ENCODE measurements around the gene ROR2. TPM values are rescaled to one million over a fixed set of nuclear protein-coding genes. Genes with fewer than 3 reads are reported as not detected.

ROR2 gene
- total and polyA plus RNA-seq, 2 of the 13 experiments (the other 11 are each of a cell fraction or from before 2014, with no cell fraction given) = not detected

DNA sequence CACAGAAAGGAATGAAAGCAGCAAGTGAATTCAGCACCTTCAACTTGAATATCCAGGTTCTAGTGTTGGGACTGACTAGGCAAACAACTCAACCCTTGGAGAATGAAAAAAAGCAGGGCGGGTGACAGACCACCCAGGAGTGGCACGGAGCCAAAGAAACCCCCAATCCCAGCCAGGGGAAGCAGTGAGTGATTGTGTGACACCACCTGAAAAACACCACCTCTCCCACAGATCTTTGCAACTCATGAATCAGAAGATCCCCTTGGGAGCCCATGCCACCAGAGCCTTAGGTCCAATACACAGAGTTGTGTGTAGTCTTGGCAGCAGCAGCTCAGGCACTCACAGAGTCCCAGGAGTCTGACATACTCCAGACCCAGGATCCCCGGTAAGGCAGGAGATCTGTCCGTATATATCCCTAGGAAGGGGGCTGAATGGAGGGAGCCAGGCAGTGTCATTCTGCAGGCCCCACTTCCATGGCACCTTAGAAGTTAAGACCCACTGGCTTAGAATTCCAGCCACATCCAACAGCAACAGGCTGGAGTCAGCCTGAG, 22.1 kb upstream of the ROR2 start (continued):
- TF ChIP-seq, protein P1, sequence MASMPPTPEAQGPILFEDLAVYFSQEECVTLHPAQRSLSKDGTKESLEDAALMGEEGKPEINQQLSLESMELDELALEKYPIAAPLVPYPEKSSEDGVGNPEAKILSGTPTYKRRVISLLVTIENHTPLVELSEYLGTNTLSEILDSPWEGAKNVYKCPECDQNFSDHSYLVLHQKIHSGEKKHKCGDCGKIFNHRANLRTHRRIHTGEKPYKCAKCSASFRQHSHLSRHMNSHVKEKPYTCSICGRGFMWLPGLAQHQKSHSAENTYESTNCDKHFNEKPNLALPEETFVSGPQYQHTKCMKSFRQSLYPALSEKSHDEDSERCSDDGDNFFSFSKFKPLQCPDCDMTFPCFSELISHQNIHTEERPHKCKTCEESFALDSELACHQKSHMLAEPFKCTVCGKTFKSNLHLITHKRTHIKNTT (CRISPR knock-in tag; IDR thresholded peaks at IDR 0.05) = no peak
- TF ChIP-seq, protein P2, sequence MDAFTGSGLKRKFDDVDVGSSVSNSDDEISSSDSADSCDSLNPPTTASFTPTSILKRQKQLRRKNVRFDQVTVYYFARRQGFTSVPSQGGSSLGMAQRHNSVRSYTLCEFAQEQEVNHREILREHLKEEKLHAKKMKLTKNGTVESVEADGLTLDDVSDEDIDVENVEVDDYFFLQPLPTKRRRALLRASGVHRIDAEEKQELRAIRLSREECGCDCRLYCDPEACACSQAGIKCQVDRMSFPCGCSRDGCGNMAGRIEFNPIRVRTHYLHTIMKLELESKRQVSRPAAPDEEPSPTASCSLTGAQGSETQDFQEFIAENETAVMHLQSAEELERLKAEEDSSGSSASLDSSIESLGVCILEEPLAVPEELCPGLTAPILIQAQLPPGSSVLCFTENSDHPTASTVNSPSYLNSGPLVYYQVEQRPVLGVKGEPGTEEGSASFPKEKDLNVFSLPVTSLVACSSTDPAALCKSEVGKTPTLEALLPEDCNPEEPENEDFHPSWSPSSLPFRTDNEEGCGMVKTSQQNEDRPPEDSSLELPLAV (CRISPR knock-in tag; conservative IDR thresholded peaks at IDR 0.05; ENCODE audit: low read depth) = no peak
- no peak for TF ChIP-seq ONECUT2 (CRISPR knock-in tag; IDR thresholded peaks at IDR 0.05)
- no peak for TF ChIP-seq ZNF782 (CRISPR knock-in tag; IDR thresholded peaks at IDR 0.05; ENCODE audit: borderline replicate concordance)
- TF ChIP-seq SMAD1 (CRISPR knock-in tag; IDR thresholded peaks at IDR 0.05; ENCODE audit: borderline replicate concordance, low read depth) = no peak
- no peak for TF ChIP-seq MIXL1 (CRISPR knock-in tag; IDR thresholded peaks at IDR 0.05)
- TF ChIP-seq ZNF746 (CRISPR knock-in tag; IDR thresholded peaks at IDR 0.05) = no peak

DNA sequence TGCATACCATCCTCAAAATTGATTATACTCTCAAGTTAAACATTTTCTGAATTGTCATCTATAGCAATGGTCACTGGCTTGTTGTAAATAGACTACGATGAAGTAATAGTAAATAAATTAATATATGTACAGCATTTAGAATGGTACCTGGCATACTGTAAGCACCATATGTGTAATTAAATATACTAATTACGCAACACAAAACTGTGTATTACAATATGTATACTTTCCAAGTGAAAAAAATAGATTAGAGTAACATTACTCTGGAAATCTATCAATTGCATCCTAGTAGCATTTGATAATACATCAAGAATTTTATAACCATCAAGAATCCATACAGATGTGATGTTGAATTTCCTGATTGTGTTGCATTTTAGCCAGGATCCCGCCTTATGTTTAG, 17.2 kb upstream of the ROR2 start:
- no TSS peak for BruUV-seq (replicated peaks)
- no peak overlapping the region for H2AFZ ChIP-seq (ENCODE audit: low read length)
- H3K4me1 ChIP-seq (ENCODE audit: insufficient read depth, low read length) = no peaks in the 10 kb centered on the region
- no peak for TF ChIP-seq ZBTB8A (CRISPR knock-in tag; IDR thresholded peaks at IDR 0.05; ENCODE audit: borderline replicate concordance, low read depth)
- TF ChIP-seq, protein P3, sequence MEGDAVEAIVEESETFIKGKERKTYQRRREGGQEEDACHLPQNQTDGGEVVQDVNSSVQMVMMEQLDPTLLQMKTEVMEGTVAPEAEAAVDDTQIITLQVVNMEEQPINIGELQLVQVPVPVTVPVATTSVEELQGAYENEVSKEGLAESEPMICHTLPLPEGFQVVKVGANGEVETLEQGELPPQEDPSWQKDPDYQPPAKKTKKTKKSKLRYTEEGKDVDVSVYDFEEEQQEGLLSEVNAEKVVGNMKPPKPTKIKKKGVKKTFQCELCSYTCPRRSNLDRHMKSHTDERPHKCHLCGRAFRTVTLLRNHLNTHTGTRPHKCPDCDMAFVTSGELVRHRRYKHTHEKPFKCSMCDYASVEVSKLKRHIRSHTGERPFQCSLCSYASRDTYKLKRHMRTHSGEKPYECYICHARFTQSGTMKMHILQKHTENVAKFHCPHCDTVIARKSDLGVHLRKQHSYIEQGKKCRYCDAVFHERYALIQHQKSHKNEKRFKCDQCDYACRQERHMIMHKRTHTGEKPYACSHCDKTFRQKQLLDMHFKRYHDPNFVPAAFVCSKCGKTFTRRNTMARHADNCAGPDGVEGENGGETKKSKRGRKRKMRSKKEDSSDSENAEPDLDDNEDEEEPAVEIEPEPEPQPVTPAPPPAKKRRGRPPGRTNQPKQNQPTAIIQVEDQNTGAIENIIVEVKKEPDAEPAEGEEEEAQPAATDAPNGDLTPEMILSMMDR (CRISPR knock-in tag; IDR thresholded peaks at IDR 0.05) = no peak
- no peak for TF ChIP-seq MXI1 (IDR thresholded peaks at IDR 0.05; ENCODE audit: borderline replicate concordance, low read depth, low read length)
- no peak for TF ChIP-seq NONO (IDR thresholded peaks at IDR 0.05)
- no peak for TF ChIP-seq NONO (CRISPR knock-in tag; conservative IDR thresholded peaks at IDR 0.05)
- no peak for TF ChIP-seq SOX5 (CRISPR knock-in tag; IDR thresholded peaks at IDR 0.05; ENCODE audit: borderline replicate concordance)
- TF ChIP-seq, protein P4, sequence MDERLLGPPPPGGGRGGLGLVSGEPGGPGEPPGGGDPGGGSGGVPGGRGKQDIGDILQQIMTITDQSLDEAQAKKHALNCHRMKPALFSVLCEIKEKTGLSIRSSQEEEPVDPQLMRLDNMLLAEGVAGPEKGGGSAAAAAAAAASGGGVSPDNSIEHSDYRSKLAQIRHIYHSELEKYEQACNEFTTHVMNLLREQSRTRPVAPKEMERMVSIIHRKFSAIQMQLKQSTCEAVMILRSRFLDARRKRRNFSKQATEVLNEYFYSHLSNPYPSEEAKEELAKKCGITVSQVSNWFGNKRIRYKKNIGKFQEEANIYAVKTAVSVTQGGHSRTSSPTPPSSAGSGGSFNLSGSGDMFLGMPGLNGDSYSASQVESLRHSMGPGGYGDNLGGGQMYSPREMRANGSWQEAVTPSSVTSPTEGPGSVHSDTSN (CRISPR knock-in tag; IDR thresholded peaks at IDR 0.05) = no peak
- TF ChIP-seq CEBPB (IDR thresholded peaks at IDR 0.05; ENCODE audit: borderline replicate concordance, low read depth, low read length) = peak; percentile 15; the same call in 1 of the 2 replicates
- no peaks in the 10 kb centered on the region for H4K20me1 ChIP-seq (ENCODE audit: insufficient read depth, low read length)
- ATAC-seq (no peak), FAIRE-seq (no peak), DNase-seq (ENCODE audit: low spot score) (no peak)
- no peak overlapping the region for H3K27ac ChIP-seq (ENCODE audit: extremely low read length, insufficient read depth, low read length)
- no peaks in the 10 kb centered on the region for H3K79me2 ChIP-seq (ENCODE audit: insufficient read depth, low read length)
- 9% methylated on average over 3 of the region's 3 CpGs for WGBS (ENCODE audit: low lambda C conversion rate)
- CTCF ChIA-PET (ENCODE audit: low intra/inter-chr PET ratio, low total read pairs) = no interaction called here
- POLR2A ChIA-PET = no interaction called here
- in situ Hi-C loops (cut with HindIII; ENCODE audit: extremely low pct_ligation_motif_present, low pct_unique_long_range_greater_than_20kb) = no loop called here
- intact Hi-C loops (cut with micrococcal nuclease; ENCODE audit: unreplicated experiment) = no loop called here
- no peak overlapping the region for H3K9ac ChIP-seq (ENCODE audit: insufficient read depth, low read depth, low read length)
- H3K36me3 ChIP-seq (replicated peaks in 1 of 2; ENCODE audit: control insufficient read depth in 1 of 2, insufficient read depth in 2 of 2, low read length in 2 of 2) = no peaks in the 10 kb centered on the region
- H3K4me2 ChIP-seq (ENCODE audit: low read depth, low read length) = no peak overlapping the region
- peaks cover 2 to 22% of the 10 kb centered on the region in 2 experiments; a peak in 4 of 5 replicates for H3K27me3 ChIP-seq (ENCODE audit: control insufficient read depth in 1 of 2, insufficient read depth in 2 of 2, low read length in 2 of 2)
- H3K4me3 ChIP-seq (replicated peaks in 1 of 3; ENCODE audit: insufficient read depth in 1 of 3, low read depth in 2 of 3, low read length in 3 of 3) = no peak overlapping the region
- peaks cover 6% of the 10 kb centered on the region; the same call in 1 of the 2 replicates for H3K9me3 ChIP-seq (ENCODE audit: low read length)
